HG03025 (cell line): ENCODE measurements around the gene ANKRD35.
"Not testable (repeated sequence)": the region's sequence is repeated elsewhere in the genome, so short reads cannot be mapped to it uniquely, and the experiment has no call there.

Experiments
- ATAC-seq: cut with Tn5 transposase; IDR thresholded peaks from one replicate; pipeline ENCODE4 v1.9.1; 2021; ENCODE audit warnings: mild to moderate bottlenecking, moderate library complexity; ENCODE audit not compliant: unreplicated experiment, low FRiP score

ANKRD35 gene

DNA sequence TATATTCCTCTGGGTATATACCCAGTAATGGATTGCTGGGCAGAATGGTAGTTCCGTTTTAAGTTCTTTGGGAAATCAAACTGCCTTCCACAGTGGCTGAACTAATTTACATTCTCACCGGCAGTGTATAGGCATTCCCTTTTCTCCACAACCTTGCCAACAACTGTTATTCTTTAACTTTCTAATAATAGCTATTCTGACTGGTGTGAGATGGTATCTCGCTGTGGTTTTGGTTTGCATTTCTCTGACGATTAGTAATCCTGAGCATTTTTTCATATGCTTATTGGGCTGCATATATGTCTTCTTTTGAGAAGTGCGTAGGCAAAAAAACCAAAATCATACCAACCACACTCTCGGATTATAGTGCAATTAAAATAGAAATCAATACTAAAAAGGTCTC is 67.6 kb downstream of the ANKRD35 start:
- ATAC-seq: not testable (repeated sequence)
